WTC11 (cell line): ENCODE results near the gene ZSCAN10.

Experiments
- SMAD4 ChIP-seq: sonication (generic); formaldehyde crosslinking; IDR thresholded peaks from 2 replicates; pipeline ENCODE4 v1.8.0; 2022; ENCODE audit warnings: mild to moderate bottlenecking, missing genetic modification reagents
- TF ChIP-seq, protein P1 (sequence below): fragments of 200-600 bp; IDR thresholded peaks from 2 replicates; pipeline ENCODE4 v1.8.0; 2022; ENCODE audit warnings: antibody characterized with exemption
- TF ChIP-seq, protein P2 (sequence below): sonication (generic); formaldehyde crosslinking; conservative IDR thresholded peaks from 2 replicates; pipeline ENCODE4 v1.8.1; 2022; ENCODE audit warnings: mild to moderate bottlenecking, missing genetic modification reagents

DNA sequence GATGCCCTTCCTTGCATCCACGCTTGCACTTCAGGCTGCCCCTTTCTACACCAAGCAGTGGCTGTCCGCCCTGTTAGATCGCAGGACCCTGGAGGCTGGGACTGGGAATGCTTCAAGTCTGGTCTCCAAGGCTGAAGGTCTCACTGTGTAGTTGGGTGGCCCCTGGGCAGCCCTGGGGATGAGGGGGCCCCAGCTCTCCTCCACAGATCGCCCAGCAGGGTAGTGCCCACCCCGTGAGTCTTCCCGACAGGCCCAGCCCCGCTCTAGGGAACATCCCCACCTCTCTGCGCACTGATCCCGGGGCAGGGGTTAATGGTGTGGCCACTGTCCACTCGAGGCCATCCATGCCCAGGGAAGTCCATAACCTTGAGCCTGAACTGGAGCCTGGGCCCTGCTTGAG, 46.1 kb upstream of the ZSCAN10 start:
- TF ChIP-seq, protein P1, sequence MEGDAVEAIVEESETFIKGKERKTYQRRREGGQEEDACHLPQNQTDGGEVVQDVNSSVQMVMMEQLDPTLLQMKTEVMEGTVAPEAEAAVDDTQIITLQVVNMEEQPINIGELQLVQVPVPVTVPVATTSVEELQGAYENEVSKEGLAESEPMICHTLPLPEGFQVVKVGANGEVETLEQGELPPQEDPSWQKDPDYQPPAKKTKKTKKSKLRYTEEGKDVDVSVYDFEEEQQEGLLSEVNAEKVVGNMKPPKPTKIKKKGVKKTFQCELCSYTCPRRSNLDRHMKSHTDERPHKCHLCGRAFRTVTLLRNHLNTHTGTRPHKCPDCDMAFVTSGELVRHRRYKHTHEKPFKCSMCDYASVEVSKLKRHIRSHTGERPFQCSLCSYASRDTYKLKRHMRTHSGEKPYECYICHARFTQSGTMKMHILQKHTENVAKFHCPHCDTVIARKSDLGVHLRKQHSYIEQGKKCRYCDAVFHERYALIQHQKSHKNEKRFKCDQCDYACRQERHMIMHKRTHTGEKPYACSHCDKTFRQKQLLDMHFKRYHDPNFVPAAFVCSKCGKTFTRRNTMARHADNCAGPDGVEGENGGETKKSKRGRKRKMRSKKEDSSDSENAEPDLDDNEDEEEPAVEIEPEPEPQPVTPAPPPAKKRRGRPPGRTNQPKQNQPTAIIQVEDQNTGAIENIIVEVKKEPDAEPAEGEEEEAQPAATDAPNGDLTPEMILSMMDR: no peak
- no peak for TF ChIP-seq SMAD4 (CRISPR knock-in tag)
- TF ChIP-seq, protein P2, sequence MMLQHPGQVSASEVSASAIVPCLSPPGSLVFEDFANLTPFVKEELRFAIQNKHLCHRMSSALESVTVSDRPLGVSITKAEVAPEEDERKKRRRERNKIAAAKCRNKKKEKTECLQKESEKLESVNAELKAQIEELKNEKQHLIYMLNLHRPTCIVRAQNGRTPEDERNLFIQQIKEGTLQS (CRISPR knock-in tag): no peak
